Fibroblast of peridontal ligament (primary cell): ENCODE results near the gene ATP8A2.
"Not testable (repeated sequence)": the region's sequence is repeated elsewhere in the genome, so short reads cannot be mapped to it uniquely, and the experiment has no call there.

Experiments used
- DNase-seq: peaks from one replicate; pipeline ENCODE4 v3.0.0-alpha.2; 2010; ENCODE audit errors: extremely low read depth

ATP8A2 gene

DNA sequence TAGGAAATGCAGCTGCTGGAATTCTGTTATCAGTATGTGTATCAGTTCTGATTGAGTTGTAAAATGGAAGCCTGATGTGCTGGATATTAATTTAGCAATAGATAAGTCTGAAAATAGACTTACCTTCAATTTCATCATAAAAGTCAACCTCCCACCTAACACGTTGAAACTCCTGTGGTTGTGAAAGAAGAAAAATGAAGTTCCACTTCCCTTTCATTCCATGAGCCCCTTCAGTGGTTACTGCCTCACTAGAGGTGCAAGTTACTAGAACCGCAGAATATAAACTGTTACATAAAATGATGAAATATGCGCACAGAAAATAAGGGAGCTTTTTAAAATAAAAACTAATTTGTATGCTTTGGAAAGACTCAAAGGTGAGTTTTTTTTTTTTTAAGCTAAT, 430.8 kb downstream of the ATP8A2 start:
- DNase-seq: no peak

DNA sequence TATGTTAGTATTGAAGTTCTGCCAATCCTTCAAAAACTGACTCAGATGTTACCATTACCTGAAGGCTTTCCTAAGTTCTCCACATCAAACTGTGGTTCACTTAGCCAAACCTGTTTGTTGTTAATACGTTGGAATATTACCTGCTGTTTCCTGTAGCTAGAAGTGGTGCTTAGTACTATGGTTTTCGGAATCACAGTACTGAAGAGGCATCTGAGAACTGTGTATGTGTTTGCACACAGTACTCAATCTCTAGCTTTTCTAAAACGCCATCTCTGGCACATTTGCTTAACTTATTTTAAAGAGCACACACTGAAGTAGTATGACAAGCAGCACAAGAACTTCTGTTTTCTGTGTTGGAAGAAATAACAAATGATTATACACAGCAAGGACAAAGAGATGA, 431.9 kb downstream of the ATP8A2 start:
- DNase-seq: no peak

DNA sequence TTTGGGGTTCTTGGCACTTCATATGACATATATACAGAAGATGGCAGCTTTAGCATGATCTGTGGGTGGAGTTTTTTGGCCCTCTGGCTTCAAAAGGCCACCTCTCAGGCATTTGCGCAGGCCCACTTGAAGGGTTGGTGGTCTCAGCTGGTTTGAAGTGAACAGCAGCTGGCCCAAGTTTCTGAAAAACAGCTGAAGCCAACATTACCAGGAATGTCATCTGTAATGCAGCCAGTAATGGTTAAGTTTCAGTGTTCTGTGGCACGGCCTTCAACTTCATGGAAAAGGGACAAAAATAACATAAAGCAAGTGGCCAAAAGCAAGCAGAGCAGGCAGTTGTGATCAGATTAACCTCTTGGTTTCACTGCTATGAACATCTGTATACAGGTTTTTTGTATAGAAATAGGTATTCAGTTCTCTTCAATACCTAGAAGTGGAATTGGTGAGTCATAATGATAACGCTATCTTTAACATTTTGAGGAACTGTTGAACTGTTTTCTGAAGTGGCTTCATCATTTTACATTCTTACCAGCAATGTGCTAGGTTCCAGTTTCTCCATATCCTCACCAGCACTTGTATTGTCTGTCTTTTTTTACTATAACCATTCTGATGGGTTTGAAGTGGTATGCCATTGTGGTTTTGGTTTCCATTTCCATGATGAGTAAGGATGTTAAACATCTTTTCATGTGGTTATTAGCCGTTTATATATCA, 434.6 kb downstream of the ATP8A2 start:
- DNase-seq: no peak

- DNase-seq: no peak
These were observed 435.8 kb downstream of the ATP8A2 start for GRCh38 chr13:25807562-25807961.

GRCh38 chr13:25811506-25811905, 439.7 kb downstream of the ATP8A2 start:
- no peak for DNase-seq

GRCh38 chr13:25816239-25816638, 444.5 kb downstream of the ATP8A2 start:
- DNase-seq: no peak

- peak; percentile 29 for DNase-seq
These were observed 448.2 kb downstream of the ATP8A2 start for GRCh38 chr13:25819856-25820530.

DNA sequence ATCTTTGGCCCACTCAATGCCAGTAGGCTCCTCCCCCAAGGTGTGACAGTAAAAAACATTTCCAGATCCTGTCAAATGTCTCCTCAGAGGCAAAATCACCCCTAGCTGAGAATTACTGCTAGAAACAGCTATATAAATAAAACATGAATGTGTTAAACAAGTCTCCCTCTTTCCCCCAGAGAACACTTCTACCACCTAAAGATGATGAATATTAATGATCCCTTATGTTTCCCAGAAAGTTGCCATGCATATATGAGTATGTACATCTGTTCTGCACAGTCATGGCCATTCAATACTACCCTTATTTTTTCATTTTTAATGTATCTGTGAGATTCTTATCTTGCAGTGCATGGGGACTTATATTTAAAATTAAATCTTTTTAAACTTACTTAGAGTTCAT, 450.0 kb downstream of the ATP8A2 start:
- DNase-seq: no peak

DNA sequence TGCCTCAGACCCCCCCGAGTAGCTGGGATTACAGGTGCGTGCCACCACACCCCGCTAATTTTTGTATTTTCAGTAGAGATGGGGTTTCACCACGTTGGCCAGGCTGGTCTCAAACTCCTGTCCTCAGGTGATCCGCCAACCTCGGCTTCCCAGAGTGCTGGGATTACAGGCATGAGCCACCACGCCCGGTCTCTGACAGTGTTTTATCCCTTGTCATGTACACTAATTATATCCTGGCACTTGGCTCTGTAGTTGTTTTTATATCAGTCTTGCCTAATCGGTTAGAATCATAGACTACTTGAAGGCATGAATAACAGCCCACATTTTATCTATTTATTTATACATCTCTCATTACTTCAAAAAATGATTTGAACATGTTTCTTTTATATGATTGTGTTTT, 455.4 kb downstream of the ATP8A2 start:
- DNase-seq: not testable (repeated sequence)

- DNase-seq: no peak
These were observed 456.2 kb downstream of the ATP8A2 start for GRCh38 chr13:25827831-25828465.

DNA sequence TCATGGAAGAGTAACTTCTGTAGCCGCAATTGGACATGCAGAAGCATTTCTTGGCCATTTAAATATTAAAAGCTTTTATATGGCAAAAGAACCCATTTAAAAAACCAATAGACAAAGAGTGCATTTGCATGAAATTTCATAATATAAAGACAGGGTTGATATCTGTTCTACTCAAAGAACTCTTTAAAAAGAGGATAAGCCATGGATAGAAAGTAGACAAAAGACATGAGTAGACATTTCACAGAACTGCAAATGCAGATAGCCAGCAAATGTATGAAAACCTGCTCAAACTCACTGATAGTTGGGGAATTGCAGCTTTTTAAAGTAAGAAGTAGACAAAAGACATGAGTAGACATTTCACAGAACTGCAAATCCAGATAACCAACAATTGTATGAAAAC, 462.0 kb downstream of the ATP8A2 start:
- DNase-seq: no peak

- DNase-seq: no peak
These were observed 465.0 kb downstream of the ATP8A2 start for GRCh38 chr13:25836574-25837336.

DNA sequence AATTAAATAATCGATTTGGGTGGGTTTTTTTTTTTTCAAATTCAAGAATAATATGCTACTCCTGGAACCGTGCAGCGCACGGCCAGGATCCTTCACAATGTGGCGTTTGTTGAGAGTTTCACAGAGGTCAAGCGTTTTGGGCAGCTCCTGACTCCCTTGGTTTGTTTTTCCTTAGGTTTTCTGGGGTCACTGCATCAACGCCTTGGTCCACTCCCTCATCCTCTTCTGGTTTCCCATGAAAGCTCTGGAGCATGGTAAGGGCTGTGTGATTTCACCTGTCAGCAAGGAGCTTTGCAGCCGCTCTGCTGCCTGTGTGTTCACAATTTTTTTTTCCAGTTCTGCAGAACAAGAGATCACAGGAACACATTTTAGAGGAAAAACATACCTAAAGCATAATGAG, 467.6 kb downstream of the ATP8A2 start:
- DNase-seq: no peak

GRCh38 chr13:25840261-25840660, 468.5 kb downstream of the ATP8A2 start:
- DNase-seq: peak; percentile 50

DNA sequence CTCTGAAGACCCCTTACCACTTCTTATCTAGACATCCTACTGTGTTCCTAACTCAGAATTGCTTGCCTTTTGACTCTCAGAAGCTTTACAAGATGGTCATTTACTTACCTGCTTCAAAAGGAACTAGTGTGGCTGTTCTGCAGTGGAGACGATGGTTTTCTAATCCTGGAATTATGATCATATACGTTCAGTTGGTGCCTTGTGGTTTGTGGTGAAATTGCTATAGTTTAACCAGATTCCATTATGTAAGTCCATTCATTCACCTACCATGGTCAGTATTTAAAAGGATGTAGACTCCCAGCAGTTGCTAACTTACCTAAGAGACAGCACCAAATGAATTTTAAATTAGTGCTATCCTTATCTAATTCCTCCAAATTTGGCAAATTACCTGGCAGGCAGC, 469.2 kb downstream of the ATP8A2 start:
- no peak for DNase-seq

DNA sequence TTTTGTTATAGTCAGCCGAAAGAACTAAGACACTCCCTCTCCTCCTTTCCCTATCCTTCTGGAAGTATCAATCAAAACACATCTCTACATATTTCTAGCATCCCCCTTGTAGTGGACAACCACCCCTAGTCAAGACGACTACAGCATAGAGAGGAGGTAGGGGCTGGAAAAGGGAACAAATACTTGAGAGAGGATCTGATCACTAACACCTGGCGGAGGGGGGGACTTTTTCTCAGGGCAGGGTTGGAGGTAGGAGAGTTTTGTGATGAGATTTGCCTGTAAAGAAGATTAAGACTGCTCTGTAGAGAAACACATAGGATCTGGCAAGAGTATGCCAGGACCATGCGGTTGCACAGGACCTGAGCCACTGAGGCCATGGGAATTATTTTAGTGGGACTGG, 471.9 kb downstream of the ATP8A2 start:
- DNase-seq: no peak

- DNase-seq: peak; percentile 66
These were observed 473.0 kb downstream of the ATP8A2 start for GRCh38 chr13:25844559-25845434.

- DNase-seq: no peak
These were observed 474.6 kb downstream of the ATP8A2 start for GRCh38 chr13:25846222-25846984.

DNA sequence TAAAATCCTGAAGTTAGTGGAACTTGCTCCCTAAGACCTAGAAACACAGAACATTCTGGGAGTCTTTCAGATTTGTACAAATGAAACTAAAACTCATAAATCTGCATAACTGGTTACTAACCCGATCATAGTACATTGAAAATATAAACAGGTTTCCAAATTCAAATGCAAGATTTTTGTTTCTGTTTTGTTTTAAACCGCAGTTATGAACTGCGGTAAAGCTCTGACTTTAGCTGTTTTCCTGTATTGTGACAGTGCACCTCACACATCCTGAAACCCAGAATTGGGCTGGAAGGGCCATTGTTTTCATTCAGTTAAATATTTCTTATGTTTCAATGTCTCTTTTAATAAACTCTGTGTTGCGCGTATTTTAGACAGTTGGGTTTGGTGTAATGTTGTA, 475.4 kb downstream of the ATP8A2 start:
- DNase-seq: peak; percentile 26
